CD4-positive, alpha-beta T cell treated with Interleukin-15 for 1 hour (primary cell): ENCODE results near the gene BMAL1.
A peak's percentile ranks its signal among the peaks of the same experiment; 100 is the strongest.

ENCODE experiments used
- DNase-seq: peaks from one replicate; pipeline ENCODE4 v3.0.0-alpha.2; 2020

Gene BMAL1

GRCh38 chr11:13262096-13262495 lies 15.5 kb upstream of the BMAL1 start:
- DNase-seq = no peak

- no peak for DNase-seq
Measured at GRCh38 chr11:13268791-13269190, 8.8 kb upstream of the BMAL1 start.

GRCh38 chr11:13269775-13270174 lies 7.8 kb upstream of the BMAL1 start:
- no peak for DNase-seq

DNA sequence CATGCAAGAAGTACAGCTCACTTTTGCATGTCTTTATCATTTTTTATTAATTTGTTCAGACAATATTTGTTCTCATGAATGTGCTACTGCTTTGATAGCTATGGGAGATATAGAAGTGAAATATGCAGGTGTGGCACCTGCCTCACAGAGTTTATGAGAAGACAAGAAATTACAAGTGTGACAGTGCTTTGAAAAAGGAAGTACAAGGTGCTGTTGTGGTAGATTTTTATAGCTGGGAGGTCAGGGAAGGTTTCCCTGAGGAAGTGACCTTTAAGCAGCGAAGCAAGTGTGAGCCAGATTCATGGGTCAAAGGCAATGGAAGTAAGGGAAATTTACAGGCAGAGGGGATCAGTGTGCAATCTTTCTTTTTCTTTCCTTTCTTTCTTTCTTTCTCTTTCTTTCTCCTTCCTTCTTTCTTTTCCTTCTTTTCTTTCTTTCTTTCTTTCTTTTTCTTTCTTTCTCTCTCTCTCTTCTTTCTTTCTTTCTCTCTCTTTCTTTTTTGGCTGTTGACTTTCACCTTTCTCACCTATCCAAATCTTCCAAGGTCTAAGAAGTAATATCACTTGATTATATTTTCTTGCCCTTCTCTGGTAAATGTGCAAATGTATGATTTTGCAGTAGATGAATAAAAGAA lies 6.4 kb upstream of the BMAL1 start:
- DNase-seq = no peak

DNA sequence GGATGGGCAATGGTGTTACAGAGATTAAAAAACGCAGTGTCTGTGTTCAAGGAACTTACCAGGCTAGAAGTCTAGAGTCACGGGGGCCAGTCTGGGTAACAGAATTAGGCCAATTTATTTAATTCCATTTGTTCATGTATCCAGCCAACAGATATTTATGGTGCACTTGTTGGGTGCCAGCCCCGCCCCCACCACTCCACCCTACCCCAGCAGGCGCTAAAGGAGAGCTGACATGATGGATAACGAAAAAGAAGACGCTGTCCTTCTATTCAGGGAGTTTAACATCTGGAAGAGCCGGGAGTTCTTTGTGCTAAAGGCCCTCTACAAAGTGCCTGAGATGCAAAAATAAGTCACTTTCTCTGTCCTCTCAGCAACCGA lies 1.1 kb upstream of the BMAL1 start:
- no peak for DNase-seq

- peak; percentile 98 for DNase-seq
Measured at GRCh38 chr11:13276832-13277767, 490 bp upstream of the BMAL1 start.

DNA sequence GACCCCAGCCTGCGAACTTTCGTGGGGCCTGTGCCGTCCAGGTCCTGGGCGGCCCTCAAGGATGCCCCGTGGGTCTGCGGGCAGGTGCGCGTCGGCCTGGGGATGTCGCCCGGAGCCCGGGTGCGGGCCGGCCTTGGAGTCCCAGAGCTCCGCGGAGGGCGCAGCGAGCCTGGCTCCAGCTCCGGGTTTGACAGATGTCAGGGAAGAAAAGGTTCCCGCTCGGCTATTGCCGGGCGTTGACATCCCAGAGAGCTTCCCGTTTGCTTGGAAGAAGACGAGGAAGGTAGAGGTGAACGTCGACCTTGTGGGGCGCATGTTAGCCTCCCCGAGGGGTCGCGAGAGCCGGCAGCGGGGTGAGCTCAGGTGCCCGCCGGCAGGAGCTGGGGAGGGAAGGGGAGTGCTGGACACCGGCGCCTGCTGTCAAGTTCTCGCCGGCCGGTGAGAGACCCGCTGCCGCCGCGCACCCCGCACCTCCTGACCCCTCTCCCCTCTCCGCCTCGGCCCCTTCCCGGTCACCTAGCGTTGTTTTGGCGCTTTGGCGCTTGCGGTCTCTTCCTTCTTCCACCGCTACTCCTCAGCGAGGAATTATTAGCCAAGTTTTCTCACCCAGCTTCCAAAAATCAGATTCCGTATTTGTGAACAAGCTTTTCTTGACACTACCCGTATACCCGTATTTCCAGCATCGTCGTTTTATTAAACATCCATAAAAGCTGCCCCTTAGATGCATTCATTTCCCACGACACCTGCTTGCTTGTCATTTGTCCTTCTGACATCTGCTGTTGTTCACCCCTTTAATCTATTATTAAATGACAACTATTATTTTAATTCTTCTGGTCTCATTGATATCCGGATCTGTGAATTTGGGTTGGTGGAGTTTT lies 1.3 kb downstream of the BMAL1 start:
- no peak for DNase-seq

GRCh38 chr11:13279487-13279834 lies 1.9 kb downstream of the BMAL1 start:
- no peak for DNase-seq

DNA sequence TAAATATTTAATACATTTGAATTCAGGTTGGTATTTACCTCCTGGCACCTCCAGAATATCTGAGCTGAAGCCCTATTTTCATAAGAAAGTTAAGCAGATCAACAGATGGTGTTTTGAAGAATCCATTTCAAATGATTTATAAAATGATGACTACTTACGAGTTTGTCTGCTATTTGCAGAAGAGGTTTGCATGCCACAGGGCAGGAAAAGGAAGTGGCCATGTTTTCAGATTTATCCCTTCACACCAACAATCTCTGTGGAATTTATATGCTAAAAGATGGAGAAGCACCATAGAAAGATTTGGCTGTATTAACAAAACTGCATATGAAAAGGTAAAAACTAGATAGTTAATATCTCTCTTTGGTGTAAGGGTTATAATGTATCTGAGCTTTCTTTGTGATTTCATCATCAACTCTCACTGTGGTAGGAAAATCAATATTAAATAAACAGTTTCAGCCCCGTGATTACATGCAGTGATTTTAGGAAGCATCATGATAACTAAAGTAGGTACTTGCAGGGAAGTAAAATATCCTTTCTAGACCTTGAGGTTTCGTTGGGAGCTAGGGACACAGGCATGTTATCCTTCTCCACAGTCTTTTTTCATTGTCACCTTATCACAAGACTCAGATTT lies 2.6 kb downstream of the BMAL1 start:
- DNase-seq = no peak

DNA sequence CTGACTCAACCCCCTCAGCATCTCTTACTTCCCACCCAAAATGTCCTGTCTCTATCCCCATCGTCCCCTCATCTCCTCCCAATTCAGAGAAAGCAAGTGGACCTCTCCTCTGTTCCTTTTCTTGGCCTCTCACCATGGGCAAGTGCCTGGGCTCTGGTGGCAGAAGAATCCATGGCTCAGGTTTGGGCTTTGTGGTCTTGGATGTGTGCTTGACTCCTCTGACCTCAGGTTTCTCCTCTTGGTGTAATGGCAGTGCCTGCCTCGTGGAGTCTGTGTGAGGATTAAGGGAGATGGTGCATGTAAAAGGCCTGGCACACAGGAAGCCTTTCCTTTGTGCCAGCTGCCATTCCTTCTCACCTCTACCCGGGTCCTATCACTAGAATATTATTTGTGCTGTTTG lies 3.2 kb downstream of the BMAL1 start:
- DNase-seq = no peak

DNA sequence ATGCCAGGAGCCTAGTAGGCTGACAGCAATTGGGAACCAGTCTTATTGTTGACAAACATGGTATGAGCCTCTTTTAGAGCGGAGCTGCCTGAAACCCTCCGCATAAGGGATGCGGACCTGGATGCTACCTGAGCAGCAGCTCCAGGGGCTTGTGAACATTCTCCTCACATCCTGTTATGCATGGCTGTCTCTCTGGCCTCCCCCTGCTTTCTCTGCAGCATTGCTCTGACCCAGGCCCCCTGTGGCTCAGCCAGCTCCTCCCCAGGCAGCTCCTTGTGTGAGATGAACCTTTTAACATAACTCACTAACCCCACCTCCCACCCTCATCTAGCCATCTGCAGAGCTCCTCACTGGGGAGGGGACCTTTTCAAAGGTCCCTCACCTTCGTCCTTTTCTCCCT lies 6.0 kb downstream of the BMAL1 start:
- no peak for DNase-seq

- no peak for DNase-seq
Measured at GRCh38 chr11:13284776-13285588, 7.4 kb downstream of the BMAL1 start.

DNA sequence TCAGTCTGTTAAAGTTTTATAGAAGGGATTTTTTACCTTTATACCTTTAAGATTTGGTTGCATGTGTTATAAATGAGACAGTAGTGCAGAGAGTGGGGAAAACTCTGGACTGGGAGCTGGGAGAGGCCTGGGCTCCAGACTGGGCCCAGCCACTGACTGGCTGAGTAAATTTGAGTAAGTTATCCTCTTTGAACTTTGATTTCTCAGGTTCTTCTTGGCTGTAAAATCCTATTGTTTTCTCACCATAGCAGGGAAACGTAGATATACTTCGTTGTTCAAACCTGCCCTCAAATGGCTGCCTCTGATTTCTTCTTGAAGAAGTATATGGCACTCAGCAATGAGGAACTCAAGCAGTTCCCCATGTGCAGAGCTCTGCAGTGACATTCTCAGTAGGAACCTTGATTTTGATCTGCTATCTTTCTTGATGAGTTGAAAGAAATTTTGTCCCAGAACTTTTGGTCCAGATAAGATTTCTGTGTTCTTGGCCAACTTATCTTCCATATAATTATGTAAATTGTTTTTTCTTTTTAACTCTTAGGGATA lies 8.8 kb downstream of the BMAL1 start:
- DNase-seq = no peak

DNA sequence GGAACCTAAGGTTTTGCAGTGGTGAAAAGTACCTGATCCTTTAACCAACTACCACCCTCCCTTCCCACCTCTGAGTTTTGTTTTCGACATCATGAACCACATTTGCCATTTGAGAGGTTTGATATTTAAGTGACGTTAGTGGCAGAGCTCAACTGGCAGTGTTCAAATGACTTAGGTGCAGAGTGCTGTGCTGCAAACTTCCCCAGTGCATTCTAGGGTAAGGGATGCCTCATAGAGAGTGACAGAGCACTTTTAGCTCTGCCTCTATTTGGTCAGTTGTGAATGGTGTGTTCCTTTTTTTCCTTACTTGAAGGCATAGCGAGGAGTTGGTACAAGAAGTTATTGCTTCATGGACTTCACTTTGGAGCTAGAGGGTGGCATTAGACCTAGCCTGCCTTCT lies 9.4 kb downstream of the BMAL1 start:
- DNase-seq = no peak

DNA sequence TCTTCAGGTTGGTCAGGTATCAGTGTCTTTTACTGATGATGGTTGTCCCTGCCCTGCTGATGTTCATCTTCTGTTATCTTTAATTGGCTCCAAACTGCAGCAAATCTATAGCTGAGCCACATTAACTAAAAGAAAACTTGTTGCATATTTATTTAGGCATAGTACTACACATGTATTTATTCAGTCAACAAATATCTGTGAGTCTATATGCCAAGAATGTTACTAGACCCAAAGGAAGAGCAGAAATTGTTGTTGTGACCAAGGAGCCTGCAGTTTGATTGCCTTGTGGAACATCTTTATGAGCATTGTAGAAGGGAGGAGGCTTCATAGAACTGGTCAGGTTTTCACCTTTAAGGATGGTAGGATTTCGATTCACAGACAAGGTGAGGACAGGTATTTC lies 10.1 kb downstream of the BMAL1 start:
- no peak for DNase-seq

DNA sequence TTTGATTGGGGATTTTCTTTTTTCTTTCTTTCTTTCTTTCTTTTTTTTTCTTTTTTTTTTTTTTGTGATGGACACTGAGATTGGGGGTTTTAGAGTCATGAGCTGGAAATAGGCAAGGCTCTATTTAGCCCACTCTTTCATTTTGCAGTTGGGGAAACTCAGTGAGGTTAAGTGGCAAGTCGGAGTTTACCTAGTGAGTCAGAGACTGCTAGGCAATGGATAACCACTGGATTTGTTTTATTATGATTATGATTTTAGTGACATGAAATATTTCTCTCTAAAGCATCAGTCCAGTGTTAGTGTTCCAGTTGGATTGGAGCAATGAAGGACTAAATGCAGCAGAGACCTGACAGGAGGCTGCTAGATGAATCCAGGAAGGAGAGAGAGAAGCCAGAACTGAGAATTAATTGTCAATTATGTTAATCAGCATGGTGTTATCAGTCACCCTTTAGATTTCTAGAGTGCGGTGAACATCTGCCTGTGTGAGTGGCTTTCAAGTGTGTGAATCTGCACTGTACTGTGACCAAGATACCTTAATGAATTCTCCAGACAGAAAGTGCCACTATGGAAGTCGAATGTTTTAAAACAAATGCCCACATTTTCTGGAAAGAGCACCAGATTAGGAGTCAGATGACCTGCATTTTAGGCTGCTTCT lies 10.9 kb downstream of the BMAL1 start:
- no peak for DNase-seq

DNA sequence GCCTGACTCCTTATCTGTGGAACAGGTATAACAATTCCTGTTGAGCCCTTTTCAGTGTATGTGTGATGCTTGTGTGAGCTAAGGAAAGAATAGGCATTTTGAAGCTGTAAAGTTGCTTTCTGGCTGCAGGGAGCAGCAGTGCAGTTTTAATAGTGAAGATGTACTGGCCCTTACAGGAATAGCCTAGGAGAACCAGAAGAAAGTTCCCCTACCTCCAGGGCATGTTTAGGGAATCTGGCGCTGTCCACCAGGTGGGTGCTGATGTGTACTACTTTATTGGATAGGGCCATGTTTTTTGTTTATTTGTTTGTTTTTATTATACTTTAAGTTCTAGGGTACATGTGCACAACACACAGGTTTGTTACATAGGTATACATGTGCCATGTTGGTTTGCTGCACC lies 11.5 kb downstream of the BMAL1 start:
- DNase-seq = no peak

DNA sequence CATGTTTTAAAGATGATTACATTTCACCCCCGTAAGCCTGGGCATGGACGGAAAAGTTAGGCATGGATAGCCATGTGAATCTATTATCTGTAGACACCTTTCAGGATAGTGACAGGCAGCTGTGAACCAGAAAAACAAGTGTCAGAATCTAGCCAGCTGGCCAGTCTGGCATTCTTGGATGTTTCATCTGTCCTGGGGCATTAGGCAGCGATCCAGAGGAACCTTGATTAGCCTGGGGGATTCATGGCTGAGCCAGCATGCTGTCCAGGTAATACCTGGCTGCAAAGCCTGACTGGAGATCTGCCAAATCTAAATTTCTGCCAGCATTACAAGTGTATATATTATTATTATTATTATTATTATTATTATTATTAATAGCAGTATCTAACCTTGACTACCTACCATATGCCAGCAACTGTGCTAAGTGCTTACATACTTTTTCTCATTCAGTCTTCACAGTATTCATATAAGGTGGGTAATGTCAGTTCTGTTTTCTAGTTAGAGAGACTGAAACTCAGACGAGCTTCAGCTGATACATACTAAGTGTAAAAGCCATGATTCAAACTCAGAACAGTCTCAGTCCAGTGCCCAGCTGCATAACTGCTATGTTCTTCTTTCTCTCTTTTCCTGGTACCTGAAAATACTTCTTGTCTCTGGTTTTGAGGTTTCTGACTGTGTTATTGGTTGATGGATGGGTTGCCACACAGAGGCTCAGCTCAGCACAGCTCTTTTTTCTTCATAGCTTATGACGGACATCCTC lies 12.8 kb downstream of the BMAL1 start:
- no peak for DNase-seq

- DNase-seq = no peak
Measured at GRCh38 chr11:13291361-13291760, 13.8 kb downstream of the BMAL1 start.

GRCh38 chr11:13291800-13292199 lies 14.2 kb downstream of the BMAL1 start:
- no peak for DNase-seq

- no peak for DNase-seq
Measured at GRCh38 chr11:13292970-13293369, 15.4 kb downstream of the BMAL1 start.
